Stomach (tissue), 9 donors: ENCODE measurements around the gene HIPK1. TPM values are rescaled to one million over a fixed set of nuclear protein-coding genes. Genes with fewer than 3 reads are reported as not detected.
"Not testable (repeated sequence)": the region's sequence is repeated elsewhere in the genome, so short reads cannot be mapped to it uniquely, and the experiment has no call there.

ENCODE experiments used
- DNase-seq, 2 donors: peaks; one replicate each; pipeline versions ENCODE4 v3.0.0 to v3.0.0-alpha.2; 2013 to 2019
- H3K27ac ChIP-seq, 5 donors: fragments of 200-600 bp in 4 of 5; sonication (generic) in 4 of 5; one replicate each; pipeline ENCODE4 v1.5.1; 2013 to 2019; ENCODE audit warnings: mild to moderate bottlenecking in 1 of 5, moderate library complexity in 1 of 5
- H3K27me3 ChIP-seq, 3 donors: fragments of 200-600 bp; sonication (generic); one replicate each; pipeline ENCODE4 v1.5.1; 2017 to 2019; ENCODE audit warnings: mixed run types in 1 of 3
- H3K36me3 ChIP-seq, 4 donors: fragments of 200-600 bp; sonication (generic); 1 replicate in 3 of 4; 2 replicates in 1 of 4; pipeline ENCODE4 v1.5.1; 2016 to 2019
- H3K4me1 ChIP-seq, 4 donors: fragments of 200-600 bp; sonication (generic); one replicate each; pipeline ENCODE4 v1.5.1; 2016 to 2019
- H3K4me3 ChIP-seq, 4 donors: fragments of 200-600 bp; sonication (generic) in 3 of 4; one replicate each; pipeline ENCODE4 v1.5.1; 2016 to 2019; ENCODE audit warnings: mild to moderate bottlenecking in 1 of 4
- H3K9me3 ChIP-seq, 4 donors: fragments of 200-600 bp; sonication (generic); one replicate each; pipeline ENCODE4 v1.5.1; 2016 to 2019
- EP300 ChIP-seq: sonication (generic); formaldehyde crosslinking; IDR thresholded peaks from one replicate; pipeline ENCODE4 v1.6.1; 2017; ENCODE audit warnings: antibody characterized with exemption
- POLR2A ChIP-seq, 4 donors: fragments of 450-650 bp; IDR thresholded peaks; one replicate each; pipeline ENCODE4 v1.6.1; 2016; ENCODE audit warnings: antibody characterized with exemption in 4 of 4, control low read depth in 2 of 4, mild to moderate bottlenecking in 1 of 4, moderate library complexity in 1 of 4
- POLR2AphosphoS5 ChIP-seq, 3 donors: sonication (generic); formaldehyde crosslinking; IDR thresholded peaks; one replicate each; pipeline ENCODE4 v1.6.1; 2016; ENCODE audit warnings: antibody characterized with exemption in 3 of 3
- WGBS, 5 donors: extraction: QIAGEN DNeasy Blood & Tissue Kit in 3 of 5; methylation state at CpG; one replicate each; pipeline versions ENCODE4 v1.1.5 to v1.1.7; 2013 to 2018; 5-methylcytosine and 5-hydroxymethylcytosine counted together
- intact Hi-C: fragments of 100-400 bp; cut with DNase I; formaldehyde crosslinking; loops from one replicate; pipeline ENCODE4 v1.15.1; 2023; ENCODE audit warnings: low total_unique reads
- polyA plus RNA-seq, 3 donors: library from polyadenylated mRNA; stranded (reverse); fragments of 200-250 nt; gene quantifications; one replicate each; pipeline ENCODE4 v1.2.3, GENCODE V29; 2013
- total RNA-seq, 5 donors: library from RNA; depleted of rRNA; stranded (reverse); fragments of >200 nt; gene quantifications; one replicate each; pipeline versions ENCODE4 v1.1.0 to v1.2.3, GENCODE V29; 2014 to 2016
- TF ChIP-seq, protein P1 (sequence below), 7 experiments: fragments of 450-650 bp in 4 of 7; fragments of 200-600 bp in 3 of 7; sonication (generic) in 3 of 7; IDR thresholded peaks; one replicate each; pipeline ENCODE4 v1.5.1; 2016 to 2019; ENCODE audit warnings: antibody characterized with exemption in 7 of 7, control low read depth in 2 of 7, mild to moderate bottlenecking in 1 of 7
- donor health status: healthy with polysubstance abuse.
- donor health status: Bipolar disorder and iron deficiency.
- donor health status: healthy.

HIPK1 gene
- total and polyA plus RNA-seq, 8 donors, result 8.7 to 70.3 (median 28.3) TPM

DNA sequence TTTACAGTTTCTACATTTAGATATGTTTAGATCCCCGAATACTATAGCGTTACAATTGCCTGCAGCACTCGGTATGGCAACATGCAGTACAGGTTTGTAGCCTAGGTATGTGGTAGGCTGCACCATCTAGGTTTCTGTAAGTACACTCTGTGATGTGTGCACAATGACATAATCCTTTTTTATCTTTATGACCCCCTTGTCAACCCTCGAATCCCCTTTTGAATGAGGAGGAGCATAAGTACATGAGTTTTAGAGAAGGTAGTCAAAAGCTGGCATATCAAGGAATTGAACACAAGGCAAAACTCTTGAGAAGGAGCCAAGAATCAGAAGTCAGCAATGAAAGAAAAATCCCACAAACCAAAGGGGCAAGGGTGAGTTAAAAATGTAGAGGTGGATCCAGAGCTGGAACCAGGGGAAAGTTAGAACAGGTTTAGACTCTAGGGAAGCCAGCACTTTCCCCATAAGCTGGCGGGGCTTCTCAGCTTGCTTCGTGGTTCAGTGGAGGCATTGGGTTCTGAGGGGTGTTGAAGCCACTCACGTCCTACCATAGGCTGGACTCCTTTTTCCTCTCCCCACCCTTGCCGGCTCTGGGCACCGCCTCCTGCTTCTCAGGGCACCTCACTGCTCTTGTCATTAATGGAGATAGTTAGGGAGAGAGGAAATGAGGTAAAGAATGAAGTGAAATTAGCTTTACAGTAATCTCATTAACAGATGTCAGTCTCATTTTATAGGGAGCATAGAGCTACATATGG is 81.5 kb downstream of the HIPK1 start:
- Histone ChIP-seq H3K4me1 (no peaks in the 10 kb centered on the region), H3K9me3 (no peaks in the 10 kb centered on the region), H3K27me3 (peaks cover 0 to 13% (median 0%) of the 10 kb centered on the region in 3 donors), H3K36me3 (no peaks in the 10 kb centered on the region), H3K4me3 (no peak overlapping the region), H3K27ac (no peak overlapping the region)
- intact Hi-C loops, result no loop called here
- 41 to 55% (median 43%) methylated on average over 9 of the region's 9 CpGs for WGBS, 5 donors
- TF ChIP-seq POLR2AphosphoS5 (IDR thresholded peaks at IDR 0.05), result no peak
- no peak for TF ChIP-seq EP300
- no peak for TF ChIP-seq POLR2A (IDR thresholded peaks at IDR 0.05)
- TF ChIP-seq, protein P1, sequence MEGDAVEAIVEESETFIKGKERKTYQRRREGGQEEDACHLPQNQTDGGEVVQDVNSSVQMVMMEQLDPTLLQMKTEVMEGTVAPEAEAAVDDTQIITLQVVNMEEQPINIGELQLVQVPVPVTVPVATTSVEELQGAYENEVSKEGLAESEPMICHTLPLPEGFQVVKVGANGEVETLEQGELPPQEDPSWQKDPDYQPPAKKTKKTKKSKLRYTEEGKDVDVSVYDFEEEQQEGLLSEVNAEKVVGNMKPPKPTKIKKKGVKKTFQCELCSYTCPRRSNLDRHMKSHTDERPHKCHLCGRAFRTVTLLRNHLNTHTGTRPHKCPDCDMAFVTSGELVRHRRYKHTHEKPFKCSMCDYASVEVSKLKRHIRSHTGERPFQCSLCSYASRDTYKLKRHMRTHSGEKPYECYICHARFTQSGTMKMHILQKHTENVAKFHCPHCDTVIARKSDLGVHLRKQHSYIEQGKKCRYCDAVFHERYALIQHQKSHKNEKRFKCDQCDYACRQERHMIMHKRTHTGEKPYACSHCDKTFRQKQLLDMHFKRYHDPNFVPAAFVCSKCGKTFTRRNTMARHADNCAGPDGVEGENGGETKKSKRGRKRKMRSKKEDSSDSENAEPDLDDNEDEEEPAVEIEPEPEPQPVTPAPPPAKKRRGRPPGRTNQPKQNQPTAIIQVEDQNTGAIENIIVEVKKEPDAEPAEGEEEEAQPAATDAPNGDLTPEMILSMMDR (IDR thresholded peaks at IDR 0.05), result no peak
- no peak for DNase-seq

DNA sequence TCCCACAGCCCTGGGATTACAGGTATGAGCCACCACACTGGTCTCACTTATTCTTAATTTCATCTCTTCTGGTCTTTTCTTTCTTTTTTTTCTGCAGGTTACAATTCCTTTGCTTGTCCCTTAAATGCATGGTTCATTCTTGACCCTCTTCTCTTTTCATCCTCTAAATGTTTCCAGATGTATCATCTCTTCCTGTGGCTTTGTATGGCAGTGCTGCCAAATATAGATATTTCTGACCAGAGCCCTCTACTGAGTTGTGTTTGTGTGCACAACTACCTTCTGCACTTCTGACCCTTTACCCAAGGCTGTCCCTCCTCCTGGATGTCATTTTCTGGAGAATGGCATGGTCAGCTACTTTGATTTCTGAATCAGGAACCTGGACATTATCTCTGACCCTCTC is 82.7 kb downstream of the HIPK1 start:
- intact Hi-C loops, result no loop called here
- TF ChIP-seq EP300 (no peak), POLR2AphosphoS5 (IDR thresholded peaks at IDR 0.05) (no peak)
- TF ChIP-seq, protein P1 (IDR thresholded peaks at IDR 0.05), result no peak
- Histone ChIP-seq H3K27me3 (peaks cover 0 to 13% (median 0%) of the 10 kb centered on the region in 3 donors), H3K4me3 (no peak overlapping the region), H3K36me3 (no peaks in the 10 kb centered on the region), H3K4me1 (no peaks in the 10 kb centered on the region), H3K9me3 (no peaks in the 10 kb centered on the region), H3K27ac (no peak overlapping the region)
- no peak for DNase-seq

DNA sequence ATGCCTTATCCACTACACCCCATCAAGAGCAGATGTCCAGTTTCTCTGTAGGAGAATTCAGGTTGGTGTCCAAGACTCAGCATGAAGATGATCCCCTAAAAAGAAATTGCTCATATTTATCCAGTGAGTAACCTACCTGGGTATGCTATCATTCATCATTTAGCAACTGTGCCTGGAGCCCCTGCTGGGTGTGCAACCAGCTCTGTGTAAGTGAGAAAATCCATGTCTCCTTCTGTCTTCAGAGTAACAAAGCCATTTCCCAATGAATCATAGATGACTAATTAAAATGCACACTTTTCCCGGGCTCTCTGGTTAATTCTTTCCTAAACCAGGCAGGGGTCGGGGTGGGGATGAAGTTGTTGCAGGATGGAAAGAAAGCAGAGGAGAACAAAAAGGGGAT is 86.0 kb downstream of the HIPK1 start:
- Histone ChIP-seq H3K27ac (no peak overlapping the region), H3K9me3 (no peaks in the 10 kb centered on the region), H3K4me3 (no peak overlapping the region), H3K36me3 (no peaks in the 10 kb centered on the region), H3K4me1 (no peaks in the 10 kb centered on the region), H3K27me3 (peaks cover 0 to 13% (median 0%) of the 10 kb centered on the region in 3 donors)
- intact Hi-C loops, result no loop called here
- TF ChIP-seq, protein P1 (IDR thresholded peaks at IDR 0.05), result no peak
- DNase-seq, result no peak
- 43 to 62% (median 56%) methylated on average over 2 of the region's 2 CpGs for WGBS, 5 donors

DNA sequence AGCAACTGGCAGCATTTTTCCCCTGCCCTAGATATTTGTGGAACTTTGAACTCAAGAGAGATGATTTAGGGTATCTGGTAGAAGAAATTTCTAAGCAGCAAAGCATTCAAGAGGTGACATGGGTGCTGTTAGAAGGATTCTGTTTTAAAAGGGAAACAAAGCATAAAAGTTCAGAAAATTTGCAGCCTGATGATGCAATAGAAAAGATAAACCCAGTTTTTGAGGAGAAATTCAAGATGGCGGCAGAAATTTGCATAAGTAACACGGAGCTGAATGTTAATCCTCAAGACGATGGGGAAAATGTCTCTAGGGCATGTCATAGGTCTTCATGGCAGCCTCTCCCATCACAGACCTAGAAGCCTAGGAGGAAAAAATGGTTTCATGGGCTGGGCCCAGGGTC is 90.6 kb downstream of the HIPK1 start:
- 83 to 95% (median 94%) methylated on average over 3 of the region's 3 CpGs for WGBS, 5 donors
- DNase-seq, H3K9me3 ChIP-seq, H3K27me3 ChIP-seq, H3K4me3 ChIP-seq, H3K4me1 ChIP-seq, H3K36me3 ChIP-seq, intact Hi-C loops, H3K27ac ChIP-seq: not testable (repeated sequence)

DNA sequence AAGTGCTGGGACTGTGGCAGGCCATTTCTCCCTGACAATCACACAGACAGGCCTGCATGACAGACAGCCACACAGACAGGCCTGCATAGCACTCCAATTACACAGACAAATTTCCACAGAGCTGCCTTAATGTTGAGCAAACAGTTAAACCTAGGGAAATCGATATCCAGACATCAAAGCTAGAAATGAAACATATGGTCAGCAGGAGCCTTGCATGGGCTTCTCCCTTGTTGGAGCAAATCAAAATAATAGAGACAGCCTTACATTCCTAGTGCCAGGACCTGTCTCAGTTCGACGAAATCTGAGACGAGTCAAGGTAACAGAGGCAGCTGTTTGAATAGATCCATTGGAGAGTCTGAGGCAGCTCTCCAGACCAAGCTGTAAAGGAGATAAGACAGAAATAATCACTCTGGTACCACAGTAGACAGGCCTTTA is 92.6 kb downstream of the HIPK1 start:
- DNase-seq, result no peak
- Histone ChIP-seq H3K27ac (no peak overlapping the region), H3K4me1 (no peaks in the 10 kb centered on the region), H3K9me3 (no peaks in the 10 kb centered on the region), H3K36me3 (no peaks in the 10 kb centered on the region), H3K4me3 (no peak overlapping the region), H3K27me3 (no peaks in the 10 kb centered on the region)
- intact Hi-C loops, result no loop called here
- WGBS, 5 donors, result 58 to 67% (median 61%) methylated on average over 4 of the region's 4 CpGs
- TF ChIP-seq EP300 (no peak), POLR2AphosphoS5 (IDR thresholded peaks at IDR 0.05) (no peak), POLR2A (IDR thresholded peaks at IDR 0.05) (no peak)
- TF ChIP-seq, protein P1 (IDR thresholded peaks at IDR 0.05), result no peak
